Right kidney (tissue), 9 donors: ENCODE data around the gene UBR4.
"Not testable (repeated sequence)": the region's sequence is repeated elsewhere in the genome, so short reads cannot be mapped to it uniquely, and the experiment has no call there.

Experiments
- DNase-seq: peaks from one replicate; pipeline ENCODE4 v3.0.0-alpha.2; 2016
- long read RNA-seq, 8 donors: transcript quantifications; one replicate each; lab custom pipeline, GENCODE V29; 2026

The UBR4 gene
- long read RNA-seq, donor 1, partial matches to known transcripts, result 5 of 7 reads
- long read RNA-seq, donor 1, other reads (novel, unspliced or antisense), result 0 of 7 reads
- long read RNA-seq, donor 2, partial matches to known transcripts, result 0 of 4 reads
- long read RNA-seq, donor 2, other reads (novel, unspliced or antisense), result 0 of 4 reads
- long read RNA-seq, donor 3, partial matches to known transcripts, result 10 of 21 reads
- long read RNA-seq, donor 3, other reads (novel, unspliced or antisense), result 5 of 21 reads
- long read RNA-seq, donor 4, partial matches to known transcripts, result 26 of 37 reads
- long read RNA-seq, donor 4, other reads (novel, unspliced or antisense), result 7 of 37 reads
- long read RNA-seq, donor 5, partial matches to known transcripts, result 7 of 13 reads
- long read RNA-seq, donor 5, other reads (novel, unspliced or antisense), result 0 of 13 reads
- long read RNA-seq, donor 6, partial matches to known transcripts, result 5 of 20 reads
- long read RNA-seq, donor 6, other reads (novel, unspliced or antisense), result 9 of 20 reads
- long read RNA-seq, donor 7, partial matches to known transcripts, result 44 of 48 reads
- long read RNA-seq, donor 7, other reads (novel, unspliced or antisense), result 0 of 48 reads
- long read RNA-seq, donor 8, partial matches to known transcripts, result 0 of 7 reads
- long read RNA-seq, donor 8, other reads (novel, unspliced or antisense), result 0 of 7 reads

DNA sequence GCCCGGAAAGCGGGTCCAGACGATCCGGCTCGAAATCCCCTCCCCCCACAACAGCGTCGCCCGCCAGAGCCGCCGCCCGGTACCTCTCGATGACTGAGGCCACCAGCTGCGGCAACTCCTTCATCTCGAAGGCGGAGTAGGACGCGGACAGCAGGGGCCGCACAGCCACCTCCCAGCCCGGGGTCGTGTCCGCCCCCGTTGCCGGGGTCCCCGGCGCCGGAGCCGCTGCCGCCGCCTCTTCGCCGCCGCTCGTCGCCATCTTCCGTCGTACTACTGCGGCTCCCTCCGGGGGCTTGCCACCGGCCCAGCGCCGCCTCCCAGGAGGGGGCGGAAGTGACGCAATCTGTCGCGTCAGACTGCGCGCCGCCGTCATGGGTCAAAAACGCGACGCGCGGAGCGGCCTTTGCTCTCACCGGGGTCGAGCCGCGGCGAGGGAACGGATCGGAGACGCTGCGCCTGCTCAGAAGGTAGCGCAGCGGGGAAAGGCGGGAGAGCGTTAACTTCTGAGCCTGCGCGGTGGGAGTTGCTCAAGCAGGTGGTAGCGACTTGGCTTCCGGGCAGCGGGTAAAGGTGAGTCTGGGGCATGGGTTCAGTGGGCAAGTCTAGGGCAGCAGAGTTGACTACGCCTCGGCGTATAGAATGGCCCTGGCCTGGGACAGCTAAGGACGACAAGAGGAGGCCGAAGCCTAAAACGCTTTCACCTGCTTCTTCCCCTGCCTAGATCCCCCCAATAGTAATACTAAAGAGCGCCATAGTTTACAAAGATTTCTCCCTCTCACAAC, at the start of gene UBR4:
Gene UBR4, minus strand, starts transcription at position 277 of the 782 bp plus-strand sequence. Its CDS starts 18 bp downstream, at position 259.
- DNase-seq, result peak; percentile 98

DNA sequence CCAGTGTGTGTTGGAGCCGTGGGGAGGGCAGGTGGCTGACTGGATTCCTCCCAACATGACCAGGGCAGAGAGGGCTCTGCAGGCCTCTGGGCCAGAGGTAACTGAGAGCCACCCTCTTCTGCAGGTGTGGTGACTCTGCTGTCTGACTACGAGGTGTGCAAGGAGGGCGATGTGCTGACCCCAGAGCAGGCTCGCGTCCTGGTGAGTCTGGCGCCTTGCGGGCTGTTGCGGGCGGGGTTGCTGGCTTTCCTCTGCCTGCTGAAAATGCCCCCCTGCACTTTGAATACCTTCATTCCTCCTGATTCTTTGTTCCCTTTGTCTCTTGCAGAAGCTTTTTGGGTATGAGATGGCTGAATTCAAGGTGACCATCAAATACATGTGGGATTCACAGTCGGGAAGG, 48.3 kb upstream of the UBR4 start:
- DNase-seq, result no peak

DNA sequence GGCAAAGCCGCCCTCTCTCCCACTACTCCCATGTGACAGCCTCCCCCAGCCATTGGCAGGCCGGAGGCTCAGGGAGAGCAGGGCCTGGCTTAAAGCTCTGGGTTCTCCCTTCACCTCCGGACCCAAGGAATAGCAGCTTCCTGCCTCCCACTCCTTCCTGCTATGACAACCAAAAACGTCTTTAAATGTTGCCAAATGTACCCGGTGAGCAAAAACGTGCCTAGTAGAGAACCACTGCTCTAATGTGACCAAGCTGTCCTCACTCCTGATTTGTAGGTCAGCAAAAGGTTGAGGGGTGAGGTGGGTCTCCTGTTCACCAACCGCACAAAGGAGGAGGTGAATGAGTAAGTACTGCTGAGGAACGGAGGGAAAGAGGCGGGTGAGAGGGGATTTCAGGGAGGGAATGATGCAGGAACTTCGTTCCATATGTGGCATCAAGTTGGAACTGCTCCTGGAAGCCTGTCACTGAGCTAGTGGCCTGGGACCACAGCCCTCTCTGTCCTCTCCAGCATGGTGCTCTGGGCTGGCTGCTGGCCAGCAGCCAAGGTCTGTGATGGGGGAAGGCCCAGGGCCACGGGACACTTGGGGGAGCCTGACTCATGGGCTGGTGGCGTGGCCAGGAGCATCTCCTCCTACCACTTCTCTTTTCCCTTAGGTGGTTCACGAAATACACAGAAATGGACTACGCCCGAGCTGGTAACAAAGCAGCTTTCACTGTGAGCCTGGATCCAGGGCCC, 47.3 kb upstream of the UBR4 start:
- DNase-seq, result no peak

DNA sequence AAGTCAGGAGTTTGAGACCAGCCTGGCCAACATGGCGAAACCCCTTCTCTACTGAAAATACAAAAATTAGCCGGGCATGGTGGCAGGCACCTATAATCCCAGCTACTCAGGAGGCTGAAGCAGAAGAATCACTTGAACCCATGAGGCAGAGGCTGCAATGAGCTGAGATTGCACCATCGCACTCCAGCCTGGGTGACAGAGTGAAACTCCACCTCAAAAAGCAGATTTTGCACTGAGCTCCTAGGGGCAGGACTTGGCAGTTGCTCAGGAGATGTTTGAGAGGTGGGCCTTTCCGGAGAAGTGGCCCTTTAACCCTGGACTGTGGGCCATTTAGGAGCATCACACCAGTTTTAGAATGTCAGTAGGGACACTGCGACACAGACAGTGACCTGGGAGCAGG, 46.2 kb upstream of the UBR4 start:
- not testable (repeated sequence) for DNase-seq

DNA sequence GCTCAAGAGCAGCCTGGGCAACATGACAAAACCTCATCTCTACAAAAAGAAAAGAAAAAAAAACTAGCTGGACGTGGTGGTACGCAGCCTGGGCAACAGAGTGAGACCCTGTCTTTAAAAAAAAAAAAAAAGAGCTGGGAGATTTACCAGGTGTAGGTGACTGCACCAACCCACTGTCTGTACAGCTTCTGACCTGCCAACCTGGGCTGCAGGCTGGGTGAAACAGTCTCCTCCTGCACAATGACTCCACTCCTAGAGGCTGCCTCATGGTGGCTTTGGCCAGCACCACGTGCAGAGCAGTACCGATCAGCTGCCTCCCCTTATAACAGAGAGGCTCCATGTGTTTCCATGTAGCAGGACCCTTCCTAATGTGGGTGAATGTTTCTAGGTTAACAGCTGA, 45.2 kb upstream of the UBR4 start:
- no peak for DNase-seq

DNA sequence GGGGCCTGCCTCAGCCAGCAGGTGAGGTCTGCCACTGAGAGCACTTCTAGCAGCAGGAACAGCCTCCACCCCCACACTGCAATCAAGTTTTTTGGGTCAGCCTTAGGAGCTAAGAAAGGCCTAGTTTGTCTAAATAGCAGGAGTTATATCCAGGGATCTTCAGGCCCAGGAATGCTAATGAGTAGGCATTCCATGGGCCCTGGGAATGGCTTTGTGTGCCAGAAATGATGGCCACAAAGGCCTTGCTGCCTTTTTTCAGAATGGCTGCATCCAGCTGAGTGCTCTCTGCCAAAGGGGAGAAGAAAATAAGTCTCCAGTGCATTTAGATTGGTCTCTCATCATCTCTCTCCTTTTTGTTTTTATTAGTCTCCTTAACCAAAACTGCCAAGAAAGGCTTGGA, 44.4 kb upstream of the UBR4 start:
- DNase-seq, result no peak

DNA sequence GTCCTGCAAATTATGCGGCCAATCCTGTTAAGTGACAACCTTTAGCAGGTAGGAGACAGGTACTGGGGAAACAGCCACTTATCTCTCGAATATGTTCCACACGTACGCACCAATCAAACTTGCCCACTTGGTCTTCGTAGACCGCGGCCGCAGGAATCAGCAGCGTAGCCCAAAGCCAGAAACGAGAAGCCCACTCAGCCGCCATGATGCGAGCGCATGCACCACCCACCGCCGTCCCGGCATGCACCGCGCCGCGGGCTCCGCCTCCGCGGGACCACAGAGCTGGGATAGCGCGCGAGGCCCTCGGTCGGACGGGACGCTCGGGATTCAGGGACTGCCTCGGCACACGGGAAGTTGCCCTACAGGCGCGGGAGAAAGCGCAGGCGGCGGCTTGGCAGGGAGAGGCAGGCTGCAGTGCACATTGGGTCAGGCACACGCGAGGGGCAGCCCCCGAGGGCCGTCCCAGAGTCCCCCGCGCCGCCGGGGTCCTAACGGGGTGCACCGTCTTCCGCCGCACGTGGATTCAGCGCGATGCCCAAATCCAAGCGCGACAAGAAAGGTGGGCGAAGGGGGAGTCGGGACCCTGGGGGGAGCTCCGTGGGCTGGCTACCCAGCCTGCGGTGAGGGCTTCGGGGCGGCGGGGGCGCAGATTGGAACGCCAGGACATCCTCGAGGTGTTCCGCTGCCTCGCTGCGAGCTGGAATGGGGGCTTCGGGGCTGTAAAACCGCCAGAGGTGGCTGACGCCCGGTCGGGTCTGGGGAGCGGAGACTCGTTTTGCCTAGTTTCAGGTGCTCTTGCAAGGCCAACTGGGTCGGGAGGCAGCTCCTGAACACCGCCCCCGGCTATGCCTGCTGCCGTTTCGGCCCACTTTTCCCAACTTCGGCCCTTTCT, 41.5 kb upstream of the UBR4 start, which contains the start of the genes EMC1 and MRTO4:
Gene EMC1, minus strand, starts transcription at position 220 of the 892 bp plus-strand sequence. Its CDS starts 15 bp downstream, at position 205.
Gene MRTO4, plus strand, starts transcription at position 501 of the 892 bp plus-strand sequence. Its CDS starts 31 bp downstream, at position 532.
- DNase-seq, result peak; percentile 99

DNA sequence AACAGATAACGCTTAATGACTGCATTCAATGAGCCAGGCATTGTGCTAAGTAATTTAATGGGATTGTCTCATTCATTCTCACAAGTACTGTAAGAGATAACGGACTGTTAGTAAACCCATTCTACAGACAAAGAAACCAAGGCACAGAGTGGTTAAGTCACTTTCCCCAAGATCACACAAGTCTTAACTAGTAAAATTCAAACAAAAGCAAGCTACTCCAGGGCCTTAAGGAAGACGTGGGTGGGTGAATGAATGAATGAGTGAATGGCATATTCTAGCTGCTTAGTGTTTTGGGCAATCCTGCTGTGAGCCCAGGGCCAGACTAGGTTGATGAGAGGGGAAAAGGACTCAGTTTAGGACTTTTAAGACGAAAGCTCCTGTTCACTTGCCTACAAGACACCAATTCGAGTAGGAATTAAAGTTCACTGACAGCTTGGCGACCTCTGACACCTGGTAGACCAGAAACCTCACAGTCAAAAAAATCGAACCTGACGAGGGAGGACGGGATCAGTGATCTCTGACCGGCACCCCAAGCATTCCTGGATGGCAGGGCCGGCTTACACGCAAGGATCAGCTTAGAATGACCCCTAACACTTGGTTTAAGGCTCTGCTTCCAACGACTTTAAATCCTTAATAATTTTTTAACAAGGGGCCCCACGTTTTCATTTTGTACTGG, 40.7 kb upstream of the UBR4 start:
- DNase-seq, result no peak

DNA sequence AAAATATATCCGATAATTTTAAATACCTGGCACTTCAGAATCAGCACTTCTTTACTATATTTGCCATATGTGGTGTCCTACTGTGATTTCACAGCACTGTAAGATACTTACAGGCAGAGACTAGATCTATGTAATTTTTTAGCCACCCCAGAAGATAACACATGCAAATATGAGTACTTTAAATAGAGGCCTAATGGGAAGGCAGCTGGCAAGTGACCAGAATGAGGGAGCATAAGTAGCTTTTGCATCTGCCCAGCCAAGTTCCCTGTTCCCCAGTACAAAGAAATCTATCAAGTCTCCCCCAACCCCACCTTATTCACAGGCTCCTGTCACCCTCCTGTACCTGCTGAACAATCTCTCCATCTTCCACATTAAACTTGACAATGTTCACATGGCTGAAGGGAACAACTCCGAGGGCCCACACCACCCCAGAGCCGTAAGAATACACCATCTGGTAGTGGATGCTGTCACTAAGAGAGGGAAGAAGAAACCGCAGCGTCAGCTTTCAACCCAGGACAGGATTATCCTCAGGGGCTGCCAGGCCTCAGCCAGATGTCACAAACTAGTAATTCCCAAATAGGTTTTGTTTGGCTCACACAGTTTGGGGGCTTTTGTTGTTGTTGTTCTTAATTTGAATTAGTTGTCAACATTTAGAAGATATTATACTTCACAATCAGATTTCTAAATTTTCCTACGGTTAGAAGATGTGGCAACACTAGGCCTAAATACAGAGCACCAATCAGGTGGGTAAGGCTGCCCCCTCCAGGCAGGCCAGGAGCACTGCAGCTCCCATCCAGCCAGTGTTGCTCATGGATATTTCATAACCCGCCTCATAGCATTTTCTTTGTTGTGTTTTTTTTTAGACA, 30.8 kb upstream of the UBR4 start:
- peak; percentile 19 for DNase-seq

DNA sequence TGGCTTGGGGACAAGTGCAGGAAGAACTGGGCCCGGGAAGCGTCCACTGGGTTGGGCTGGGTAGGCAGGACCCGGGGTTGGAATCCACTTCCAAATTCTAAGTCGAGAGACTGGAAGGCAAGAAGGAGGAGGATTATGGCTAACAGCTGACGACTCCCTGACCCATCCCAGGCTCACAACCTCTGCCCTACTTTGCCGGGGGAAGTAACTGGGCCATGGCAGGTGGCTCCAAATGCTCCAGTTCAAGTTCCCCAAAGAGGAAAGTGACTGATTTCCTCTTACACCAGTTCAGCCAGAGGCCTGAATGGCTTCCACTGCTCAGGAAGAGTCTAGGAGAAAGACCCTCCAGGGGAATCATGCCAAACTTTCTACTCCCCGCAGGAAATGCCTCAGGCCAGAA, 29.8 kb upstream of the UBR4 start:
- DNase-seq, result no peak

DNA sequence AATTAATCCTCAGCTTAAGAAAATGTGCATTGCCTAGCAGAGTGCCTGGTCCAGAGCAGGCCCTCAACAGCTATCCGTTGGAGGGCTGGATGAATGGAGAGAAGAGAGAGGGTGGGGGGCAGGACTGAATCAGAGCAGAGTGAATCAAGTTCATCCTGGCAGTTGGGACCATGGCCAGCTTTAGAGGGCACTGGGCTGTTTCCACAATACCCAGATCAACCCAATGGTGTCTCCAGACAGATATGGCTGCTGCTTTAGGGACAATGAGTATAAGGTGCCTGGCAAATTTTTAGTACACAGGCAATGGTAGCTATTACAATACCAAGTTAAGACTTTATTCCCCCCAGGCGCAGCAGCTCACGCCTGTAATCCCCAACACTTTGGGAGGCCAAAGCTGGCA, 24.2 kb upstream of the UBR4 start:
- no peak for DNase-seq

DNA sequence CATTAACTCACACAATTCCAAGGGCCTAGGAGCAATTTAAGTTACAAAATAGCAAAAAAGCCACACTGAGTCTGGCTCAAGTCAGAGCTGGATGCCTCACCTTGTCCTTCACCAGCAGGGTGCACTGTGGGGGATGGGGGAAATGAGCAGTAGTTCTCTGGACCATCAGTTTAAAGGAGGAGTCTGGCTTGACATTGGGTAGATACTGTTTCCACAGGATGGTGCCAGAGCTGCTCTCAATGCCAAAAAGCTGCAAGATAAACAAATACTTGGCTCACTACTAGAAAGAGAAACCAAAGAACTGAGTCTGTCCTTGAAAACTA, 22.4 kb upstream of the UBR4 start:
- no peak for DNase-seq

DNA sequence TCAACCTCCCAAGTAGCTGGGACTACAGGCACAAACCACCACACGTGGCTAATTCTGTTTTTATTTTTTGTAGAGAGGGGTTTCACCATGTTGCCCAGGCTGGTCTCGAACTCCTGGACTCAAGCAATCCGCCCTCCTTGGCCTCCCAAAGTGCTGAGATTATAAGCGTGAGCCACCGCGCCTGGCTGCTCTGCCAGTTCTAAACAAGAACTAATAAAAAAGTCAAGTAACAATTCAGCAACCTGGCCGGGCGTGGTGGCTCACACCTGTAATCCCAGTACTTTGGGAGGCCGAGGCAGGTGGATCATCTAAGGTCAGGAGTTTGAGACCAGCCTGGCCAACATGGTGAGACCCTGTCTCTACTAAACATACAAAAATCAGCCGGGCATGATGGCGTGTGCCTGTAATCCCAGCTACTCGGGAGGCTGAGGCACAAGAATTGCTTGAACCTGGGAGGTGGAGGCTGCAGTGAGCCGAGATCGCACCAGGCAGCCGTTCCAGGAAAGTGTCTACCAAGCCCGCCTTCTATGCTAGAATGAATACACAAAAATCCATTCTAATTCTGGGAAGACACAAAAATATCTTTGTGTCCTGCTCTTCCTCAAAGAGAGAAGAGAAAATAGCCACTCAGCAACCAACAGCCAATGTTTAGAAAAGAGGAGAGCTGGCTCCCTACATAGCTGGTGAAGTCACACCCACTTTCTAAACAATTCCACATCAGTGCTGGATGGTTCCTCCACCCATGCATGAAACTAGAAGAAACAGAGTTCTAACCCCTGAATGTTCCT, 21.9 kb upstream of the UBR4 start:
- not testable (repeated sequence) for DNase-seq

DNA sequence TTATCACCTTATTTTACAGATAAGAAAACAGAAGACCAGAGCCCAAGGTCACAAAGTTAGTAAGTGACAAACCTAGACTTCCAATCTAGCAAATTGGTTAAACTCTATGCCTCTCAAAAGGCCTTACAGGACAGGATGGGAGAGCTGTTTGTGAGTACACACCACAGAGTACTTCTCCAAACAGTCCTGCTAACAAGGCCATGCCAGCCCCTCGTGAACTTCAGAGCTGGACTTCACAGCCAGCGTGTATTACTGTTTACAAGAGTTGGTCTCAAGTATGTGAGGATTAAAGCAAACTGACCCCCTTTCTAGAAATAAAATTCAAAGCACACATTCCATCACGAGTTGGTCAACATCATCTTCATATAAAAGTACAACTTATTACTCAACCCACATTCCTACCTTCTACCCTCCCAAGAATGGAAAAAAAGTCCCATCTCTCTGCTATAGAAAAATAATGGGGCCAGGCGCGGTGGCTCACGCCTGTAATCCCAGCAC, 19.8 kb upstream of the UBR4 start:
- no peak for DNase-seq

DNA sequence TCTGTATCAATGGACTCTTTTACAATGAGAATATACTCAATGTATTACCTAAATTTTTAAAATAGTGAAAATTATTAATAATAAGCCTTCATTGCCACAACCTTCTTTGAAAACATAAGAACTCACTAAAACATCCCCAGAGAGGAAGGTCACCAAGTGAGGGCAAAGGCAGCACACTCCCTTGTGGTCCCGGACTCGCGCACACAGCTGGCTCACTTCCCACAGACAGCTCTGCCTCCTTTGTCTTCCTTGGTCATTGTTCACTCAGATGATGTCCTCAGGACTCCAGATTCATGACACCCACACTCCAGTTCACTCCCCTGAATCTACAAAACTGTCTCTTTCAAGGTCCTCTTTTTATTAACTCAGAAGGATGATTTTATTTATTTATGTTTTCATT, 19.2 kb upstream of the UBR4 start:
- no peak for DNase-seq

DNA sequence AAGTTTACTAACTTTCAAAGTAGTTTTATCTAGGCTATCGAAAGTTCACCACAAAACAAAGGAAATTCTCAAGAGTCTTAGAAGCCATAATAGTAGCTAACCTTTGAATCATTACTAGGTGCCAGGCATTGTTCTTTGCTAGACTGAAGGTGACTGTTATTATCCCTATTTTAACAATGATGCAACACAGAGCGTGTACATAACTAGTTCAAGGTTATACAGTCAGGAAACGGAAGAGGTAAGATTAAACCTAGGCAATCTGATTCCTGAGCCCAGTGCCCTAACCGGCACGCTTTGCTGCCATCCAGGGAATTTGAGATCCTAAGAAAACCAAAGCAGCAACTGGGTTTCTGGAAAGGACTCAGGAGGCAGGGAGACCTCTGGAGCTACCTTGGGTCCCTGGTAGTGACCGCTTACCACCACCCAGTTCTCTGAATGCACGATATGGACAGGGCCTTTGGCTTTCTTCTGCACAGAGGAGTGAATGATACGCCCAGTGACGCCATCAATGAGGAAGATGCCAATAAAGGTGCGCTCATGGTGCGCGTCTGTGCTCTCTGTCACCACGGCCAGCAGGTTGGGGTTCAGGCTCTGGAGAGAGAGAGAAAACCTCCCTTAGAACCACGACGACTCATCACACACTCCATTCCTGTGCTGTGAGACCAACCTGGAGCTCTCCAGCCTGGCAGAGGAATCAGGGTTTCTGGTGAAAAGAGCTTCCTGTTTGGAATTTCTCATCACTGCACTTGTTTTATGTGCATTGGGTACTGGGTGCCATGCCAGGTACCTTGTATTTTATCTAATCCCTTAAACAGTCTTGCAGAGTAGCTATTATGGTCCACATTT, 13.1 kb upstream of the UBR4 start:
- DNase-seq, result no peak

DNA sequence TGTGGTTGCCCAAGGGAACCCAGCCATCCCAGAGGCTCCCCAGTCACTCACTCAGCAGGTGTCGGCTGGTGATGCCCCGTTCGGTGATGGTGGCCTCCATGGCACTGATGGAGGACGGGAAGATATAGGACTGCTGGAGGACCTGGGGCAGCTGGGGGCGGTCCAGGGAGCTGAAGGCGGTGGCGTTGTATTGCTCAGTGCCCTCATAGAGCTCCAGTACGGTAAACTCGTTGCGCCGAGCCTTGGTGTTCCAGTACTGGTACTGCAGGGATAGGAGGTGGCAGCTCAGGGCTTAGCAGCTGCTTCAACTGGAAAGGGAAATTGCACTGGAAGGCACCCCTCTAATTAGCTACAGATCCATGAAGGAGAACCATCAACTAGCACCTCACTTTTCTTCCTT, 12.5 kb upstream of the UBR4 start:
- DNase-seq, result no peak

DNA sequence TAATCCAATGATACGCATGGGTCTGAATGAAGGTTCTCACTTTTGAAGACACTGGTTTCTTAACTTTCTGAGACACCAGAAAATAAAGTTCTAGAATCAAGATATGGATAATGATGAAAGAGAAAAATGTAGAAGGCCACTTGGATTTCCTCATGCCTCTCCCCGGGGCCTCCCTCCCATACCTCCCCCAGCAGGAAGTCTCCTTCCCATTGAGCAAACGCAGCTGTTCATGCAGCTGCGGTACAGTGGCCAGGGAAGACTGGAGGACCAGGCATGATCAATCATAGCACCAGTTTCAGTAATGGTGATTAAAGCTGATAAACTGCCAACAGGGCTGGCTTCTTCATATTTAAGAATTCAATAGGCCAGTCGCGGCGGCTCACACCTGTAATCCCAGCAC, 10.9 kb upstream of the UBR4 start:
- peak; percentile 4 for DNase-seq
